Activated CD4-positive, alpha-beta T cell treated with anti-CD3 and anti-CD28 coated beads, Interleukin-2, amount 50 U/mL, for 24 hours (primary cell): ENCODE results near the gene PNCK.
"Not testable (repeated sequence)": the region's sequence is repeated elsewhere in the genome, so short reads cannot be mapped to it uniquely, and the experiment has no call there.

Experiments used
- DNase-seq, 2 donors: peaks; one replicate each; pipeline ENCODE4 v3.0.0-alpha.2; 2020; ENCODE audit warnings: low read depth in 1 of 2, low spot score in 1 of 2

Gene PNCK

DNA sequence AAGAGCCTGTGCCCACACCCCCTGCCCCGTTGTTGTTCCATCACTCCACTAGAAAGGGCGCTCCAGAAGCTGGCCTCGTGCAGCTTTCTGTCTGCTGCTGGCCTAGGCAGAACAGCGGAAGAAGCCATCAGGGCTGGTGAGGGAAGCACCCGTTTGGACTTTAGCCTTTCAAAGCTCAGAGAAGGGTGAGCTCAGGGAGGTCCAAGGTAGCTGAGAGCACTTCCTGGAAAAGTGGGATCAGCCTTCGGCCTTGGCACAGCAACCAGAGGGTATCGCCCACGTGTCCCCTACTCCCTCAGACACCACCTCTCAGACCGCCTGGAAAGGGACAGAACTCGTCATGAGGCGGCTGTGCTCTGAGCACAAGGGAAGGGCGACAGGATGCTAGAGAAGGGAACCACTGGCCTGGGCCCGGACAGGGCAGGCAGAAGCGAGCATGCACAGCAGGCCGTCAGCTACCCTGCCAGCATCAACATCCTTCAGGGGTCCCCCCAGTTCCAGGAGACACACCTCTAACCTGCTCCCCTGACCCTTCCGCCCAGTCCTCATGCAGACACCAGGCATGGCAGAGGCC lies 25.7 kb upstream of the PNCK start:
- DNase-seq: not testable (repeated sequence)

DNA sequence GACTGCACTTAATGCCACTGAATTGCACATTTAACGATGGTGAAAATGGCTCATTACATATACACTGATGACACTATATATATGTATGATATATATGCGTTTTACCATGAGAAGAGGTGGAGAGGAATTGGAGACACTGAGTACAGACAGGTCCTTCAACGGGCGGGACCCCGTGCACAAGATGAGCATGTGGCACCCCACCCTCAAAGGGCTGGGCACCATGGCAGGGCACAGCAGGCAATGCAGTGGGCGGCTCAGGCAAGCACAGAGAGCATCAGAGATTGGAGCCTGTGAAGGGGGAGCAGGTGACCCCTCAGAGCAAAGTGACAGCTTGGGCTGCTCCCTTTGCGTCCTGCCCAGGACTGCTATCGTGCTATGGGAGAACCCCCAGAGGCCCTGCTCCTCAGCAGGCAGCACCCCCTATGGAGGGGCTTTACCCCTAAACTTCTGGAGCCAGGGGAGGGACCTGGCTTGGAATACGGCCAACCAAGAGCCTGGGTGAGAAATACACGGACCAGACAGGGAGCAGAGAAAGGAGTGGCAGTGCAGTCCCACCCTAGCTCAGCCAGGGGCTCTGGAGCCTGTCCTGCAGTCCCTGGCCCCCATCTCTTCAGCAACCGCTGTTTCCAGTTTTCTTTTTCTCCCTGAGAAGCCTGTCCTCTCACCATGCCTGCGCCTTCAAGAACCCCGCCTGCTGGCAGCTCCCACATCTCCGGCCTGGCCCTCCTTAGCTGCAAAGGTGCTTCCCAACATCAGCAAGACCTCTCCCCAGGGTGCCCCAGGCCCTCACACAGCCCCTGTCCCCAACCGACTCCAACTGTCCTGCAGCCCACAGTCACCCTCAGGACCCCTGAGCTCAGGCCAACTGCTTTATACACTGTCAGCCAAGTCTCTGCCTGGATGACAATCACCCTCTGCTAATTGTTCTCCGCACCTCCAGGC lies 24.6 kb upstream of the PNCK start:
- no peak for DNase-seq

DNA sequence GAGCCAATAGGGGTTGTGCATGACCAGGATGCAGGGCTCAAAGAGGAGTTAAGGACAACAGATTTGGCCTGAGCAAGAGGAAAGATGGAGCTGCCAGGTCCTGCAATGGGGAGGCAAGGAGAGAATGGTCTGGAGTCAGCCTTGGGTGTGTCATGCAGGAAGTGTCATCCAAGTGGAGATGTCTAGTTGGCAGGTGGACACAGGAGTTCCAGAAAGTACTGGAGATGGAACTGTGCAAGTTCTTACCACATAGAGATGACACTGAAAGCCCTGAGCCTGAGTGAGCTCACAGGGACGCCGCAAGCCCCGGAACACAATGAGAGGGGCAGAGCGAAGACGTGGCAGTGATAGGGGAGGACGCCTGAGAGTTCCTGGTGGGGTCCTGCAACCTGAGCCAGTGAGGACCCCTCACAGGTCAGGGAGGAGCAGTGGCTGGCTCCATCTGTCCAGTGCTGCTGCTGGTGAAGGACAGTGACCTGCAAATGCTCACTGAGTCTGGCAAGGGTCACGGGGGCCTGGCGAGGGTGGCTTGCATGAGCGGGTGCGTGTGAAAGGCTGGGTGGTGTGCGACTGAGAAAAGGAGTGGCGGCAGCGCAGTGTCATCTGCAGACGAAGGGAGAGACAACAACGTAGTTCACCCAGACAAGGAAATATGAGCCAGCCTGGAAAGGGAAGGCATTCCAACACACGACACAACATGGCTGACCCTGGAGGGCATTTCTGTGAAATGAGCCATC lies 23.5 kb upstream of the PNCK start:
- DNase-seq: not testable (repeated sequence)

DNA sequence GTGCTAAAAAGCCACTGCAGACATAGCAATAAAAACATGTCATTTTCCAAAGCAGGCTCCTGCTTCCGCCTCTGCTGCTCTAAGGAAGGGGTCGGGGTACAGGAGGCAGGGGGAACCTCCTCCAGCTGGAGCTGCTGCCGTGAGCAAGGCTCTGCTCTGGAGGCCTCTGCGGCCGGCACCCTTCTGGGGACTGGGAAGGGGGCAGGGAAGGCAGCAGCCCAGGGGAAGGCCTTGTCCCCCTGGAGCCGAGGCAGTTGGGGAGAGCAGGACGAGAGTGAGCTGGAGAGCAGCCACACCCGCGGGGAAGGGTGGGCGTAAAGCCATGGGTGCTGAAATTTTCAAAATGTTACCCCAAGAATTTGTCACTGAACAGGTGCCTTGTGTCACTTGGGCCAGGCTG lies 22.9 kb upstream of the PNCK start:
- DNase-seq: not testable (repeated sequence)

DNA sequence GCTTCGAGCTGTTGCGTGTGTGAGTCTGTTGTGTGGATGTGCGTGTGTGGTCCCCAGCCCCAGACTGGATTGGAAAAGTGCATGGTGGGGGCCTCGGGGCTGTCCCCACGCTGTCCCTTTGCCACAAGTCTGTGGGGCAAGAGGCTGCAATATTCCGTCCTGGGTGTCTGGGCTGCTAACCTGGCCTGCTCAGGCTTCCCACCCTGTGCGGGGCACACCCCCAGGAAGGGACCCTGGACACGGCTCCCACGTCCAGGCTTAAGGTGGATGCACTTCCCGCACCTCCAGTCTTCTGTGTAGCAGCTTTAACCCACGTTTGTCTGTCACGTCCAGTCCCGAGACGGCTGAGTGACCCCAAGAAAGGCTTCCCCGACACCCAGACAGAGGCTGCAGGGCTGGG lies 22.5 kb upstream of the PNCK start:
- DNase-seq: no peak

DNA sequence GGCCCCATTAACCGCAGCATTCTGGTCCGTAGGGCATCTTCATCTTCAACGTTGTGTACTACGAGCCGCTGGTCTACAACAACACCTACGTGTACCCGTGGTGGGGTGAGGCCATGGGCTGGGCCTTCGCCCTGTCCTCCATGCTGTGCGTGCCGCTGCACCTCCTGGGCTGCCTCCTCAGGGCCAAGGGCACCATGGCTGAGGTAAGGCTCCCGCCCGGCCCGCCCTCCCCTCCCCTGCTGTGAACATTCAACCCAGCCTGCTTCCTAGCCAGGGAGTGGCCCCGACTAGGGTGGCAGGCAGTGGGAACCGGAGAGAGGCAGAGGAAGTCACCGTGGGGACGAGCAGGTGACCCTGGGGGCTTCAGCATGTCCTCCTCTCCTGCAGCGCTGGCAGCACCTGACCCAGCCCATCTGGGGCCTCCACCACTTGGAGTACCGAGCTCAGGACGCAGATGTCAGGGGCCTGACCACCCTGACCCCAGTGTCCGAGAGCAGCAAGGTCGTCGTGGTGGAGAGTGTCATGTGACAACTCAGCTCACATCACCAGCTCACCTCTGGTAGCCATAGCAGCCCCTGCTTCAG lies 21.2 kb upstream of the PNCK start:
- no peak for DNase-seq

DNA sequence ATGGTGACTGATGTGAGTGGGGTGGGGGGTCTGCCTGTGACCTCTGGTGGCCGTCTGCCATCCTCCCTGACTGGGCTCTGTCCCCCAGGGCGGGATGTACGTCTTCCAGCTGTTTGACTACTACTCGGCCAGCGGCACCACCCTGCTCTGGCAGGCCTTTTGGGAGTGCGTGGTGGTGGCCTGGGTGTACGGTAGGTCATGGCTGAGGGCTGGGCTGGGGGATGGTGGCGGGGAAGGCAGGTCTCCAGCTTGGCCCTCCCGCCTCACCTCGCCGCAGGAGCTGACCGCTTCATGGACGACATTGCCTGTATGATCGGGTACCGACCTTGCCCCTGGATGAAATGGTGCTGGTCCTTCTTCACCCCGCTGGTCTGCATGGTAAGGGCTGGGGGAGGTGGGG lies 20.6 kb upstream of the PNCK start:
- DNase-seq: not testable (repeated sequence)

DNA sequence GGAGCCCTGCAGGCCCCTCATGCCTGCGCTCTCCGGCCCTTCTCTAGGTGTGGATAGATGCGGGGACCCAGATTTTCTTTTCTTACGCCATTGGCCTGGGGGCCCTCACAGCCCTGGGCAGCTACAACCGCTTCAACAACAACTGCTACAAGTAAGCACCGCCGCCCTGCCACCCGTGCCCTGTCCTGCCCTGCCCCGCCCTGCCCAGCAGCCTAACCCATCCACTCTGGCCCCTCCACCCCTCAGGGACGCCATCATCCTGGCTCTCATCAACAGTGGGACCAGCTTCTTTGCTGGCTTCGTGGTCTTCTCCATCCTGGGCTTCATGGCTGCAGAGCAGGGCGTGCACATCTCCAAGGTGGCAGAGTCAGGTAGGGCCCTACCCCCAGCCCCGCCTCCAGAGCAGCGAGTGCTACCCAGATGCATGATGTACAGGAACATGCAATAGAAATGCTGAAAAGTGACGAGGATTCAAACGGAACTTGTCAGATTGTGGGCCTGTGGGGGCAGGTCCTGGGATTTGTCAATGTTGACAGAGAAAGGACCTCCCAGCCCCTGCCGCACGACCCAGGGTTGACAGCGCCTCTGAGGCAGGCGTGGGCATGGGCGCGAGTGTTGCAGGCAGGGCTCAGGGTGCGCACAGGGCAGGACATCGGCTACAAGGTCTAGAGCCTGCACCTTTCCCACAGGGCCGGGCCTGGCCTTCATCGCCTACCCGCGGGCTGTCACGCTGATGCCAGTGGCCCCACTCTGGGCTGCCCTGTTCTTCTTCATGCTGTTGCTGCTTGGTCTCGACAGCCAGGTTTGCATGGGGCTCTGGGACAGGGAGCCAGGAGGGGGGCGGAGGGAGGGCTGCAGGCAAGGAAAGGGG lies 19.8 kb upstream of the PNCK start:
- no peak for DNase-seq

DNA sequence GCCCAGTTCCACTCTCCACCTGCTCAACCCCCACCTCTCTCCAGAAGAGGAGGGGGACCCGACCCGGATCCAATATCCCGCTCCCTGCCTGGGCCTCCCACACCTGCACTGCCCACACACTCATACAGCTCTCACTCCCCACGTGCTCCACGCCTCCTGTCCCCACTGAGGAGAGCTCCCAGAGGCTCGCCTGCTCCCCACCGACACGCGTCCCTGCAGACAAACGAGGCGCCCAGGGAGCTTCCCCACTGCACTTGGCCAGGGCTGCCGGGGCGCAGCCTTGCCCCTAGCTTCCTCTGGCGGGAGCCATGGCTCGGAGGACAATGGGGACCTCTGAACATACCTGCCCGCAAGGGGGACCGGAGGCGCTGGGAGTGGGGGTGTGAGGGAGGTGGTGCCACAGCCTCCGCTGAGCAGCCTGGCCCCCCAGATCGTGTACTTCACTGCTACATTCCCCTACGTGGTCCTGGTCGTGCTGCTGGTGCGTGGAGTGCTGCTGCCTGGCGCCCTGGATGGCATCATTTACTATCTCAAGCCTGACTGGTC lies 19.1 kb upstream of the PNCK start:
- no peak for DNase-seq

DNA sequence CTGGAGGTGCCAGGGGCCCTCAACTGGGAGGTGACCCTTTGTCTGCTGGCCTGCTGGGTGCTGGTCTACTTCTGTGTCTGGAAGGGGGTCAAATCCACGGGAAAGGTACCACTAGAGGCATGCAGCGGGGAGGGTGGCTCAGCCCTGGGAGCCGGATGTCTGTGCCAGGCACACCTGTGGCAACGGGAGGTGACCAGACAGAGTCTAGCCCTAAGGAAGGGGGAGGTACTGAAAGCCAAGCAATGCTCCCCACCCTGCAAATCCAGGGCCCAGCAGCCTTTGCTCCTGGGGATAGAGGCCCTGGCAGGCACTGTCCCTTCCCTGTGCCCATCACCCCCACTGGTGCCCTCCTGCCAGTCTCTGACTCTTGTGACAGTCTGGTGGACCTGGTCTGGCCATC lies 18.4 kb upstream of the PNCK start:
- DNase-seq: no peak

DNA sequence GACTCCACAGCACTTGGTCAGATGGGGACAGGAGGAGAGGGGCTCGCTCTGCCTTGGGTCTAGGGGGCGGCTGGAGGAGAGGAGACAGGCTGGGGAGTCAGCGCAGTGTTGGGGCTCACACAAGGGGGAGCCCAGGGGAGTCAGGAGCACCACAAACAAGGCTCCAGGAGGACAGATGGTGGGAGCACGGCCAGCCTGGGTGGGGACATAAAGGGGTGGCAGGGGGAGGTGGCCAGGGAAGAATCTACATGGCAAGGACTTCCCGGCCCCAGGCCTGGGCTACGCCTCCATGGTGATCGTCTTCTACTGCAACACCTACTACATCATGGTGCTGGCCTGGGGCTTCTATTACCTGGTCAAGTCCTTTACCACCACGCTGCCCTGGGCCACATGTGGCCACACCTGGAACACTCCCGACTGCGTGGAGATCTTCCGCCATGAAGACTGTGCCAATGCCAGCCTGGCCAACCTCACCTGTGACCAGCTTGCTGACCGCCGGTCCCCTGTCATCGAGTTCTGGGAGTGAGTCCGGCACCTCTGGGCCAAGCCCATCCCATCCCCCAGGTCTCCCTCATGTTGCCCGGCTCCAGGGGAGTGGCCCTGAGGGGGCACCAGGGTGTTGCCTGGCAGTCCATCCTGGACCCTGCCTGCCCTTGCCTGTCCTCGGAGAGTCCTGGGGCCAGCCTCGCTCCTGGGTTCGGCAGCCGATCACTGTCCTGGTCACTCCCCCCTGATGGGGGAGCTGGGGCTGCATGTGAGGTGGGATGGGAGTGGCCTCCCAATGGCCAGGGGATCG lies 17.6 kb upstream of the PNCK start:
- DNase-seq: not testable (repeated sequence)

DNA sequence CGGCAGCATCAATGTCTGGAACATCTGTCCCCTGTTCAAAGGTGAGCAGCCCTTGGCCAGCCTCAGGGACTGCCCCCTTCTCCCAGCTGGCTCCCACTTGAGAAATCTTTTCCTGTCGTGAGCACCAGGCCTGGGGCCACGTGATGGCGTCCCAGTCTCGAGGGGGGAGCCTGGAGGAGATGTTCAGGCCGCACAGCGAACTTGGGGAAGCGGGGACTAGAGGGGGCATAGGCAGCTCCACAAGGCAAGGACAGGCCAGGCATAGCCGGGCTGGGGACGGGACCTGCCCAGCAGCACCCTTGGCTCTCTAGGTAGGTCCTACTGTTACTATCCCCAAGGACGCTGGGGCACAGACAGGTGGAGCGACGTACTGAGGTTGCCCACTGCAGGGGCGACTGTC lies 16.9 kb upstream of the PNCK start:
- no peak for DNase-seq

DNA sequence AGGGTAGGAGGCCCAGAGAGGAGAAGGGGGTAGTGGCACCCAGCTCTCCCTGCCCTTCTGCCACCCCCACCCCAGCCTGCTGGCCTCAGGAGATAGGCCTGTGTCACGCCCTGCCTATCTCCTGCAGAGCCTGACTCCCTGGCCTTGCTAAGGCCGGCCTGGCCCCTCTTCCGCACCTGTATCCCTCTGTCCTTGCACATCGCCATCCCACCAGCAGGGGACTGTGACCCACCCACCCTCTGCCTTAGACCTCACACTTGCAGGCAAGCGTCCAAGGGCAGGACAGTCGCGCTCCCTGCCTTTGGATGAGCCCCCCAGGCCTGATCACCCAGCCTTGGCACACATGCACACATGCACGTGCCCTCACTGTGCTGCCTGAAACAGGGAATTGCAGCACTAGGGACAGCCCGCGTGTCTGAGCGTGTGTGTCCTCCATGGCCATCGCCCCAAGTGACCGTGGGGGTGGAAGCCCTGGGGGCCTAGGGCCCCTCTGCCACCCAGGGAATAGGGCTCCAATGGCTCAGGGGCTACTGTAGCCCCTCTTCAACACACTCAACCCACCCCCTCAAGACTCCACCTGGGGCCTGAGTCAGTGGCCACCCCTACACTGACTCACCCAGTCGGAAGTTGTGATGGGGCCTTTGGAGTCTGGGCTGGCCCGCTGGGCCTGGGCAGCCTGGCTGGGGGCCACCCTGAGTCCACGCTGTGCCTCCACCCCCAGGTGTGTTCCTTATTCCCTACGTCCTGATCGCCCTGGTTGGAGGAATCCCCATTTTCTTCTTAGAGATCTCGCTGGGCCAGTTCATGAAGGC lies 16.2 kb upstream of the PNCK start:
- no peak for DNase-seq

DNA sequence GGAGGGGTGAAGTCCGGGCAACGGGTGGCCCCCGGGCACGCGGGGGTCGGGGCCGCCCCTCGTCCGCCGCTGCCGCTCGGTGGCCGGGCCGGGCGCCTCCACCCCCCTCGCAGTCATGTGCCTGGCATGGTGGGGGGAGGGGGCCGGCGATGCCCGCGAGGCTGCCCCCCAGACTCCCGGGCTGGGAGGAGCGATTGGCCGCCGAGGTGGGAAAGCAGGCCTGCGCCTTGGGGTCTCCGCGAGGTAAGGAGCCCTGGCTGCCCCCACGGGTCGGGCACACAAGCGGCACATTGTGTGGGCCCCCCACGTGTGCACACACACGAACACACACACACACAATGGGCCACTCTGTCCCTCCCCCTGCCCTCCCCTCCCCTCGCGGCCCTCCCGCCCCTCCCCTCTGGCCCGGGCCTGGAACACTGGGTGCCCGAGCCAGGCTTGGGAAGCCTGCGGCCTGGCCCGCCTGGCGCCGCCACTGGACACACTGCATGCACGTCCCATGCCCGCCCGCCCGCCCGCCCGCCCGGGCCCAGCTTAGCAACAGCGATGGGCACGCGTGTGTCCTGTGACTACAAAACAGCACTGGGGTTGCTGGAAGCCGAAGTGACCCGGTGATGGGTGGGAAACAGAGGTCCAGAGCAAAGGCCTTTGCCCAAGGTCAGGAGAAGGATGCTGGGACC lies 15.4 kb upstream of the PNCK start:
- DNase-seq: no peak

DNA sequence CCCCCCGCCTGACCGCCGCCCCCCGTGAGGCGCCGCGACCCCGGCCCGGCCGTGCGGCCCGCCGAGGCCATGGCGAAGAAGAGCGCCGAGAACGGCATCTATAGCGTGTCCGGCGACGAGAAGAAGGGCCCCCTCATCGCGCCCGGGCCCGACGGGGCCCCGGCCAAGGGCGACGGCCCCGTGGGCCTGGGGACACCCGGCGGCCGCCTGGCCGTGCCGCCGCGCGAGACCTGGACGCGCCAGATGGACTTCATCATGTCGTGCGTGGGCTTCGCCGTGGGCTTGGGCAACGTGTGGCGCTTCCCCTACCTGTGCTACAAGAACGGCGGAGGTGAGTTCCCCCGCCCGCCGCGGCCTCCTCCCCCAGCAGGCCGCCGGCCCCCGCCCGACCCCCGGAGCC lies 14.9 kb upstream of the PNCK start:
- no peak for DNase-seq

DNA sequence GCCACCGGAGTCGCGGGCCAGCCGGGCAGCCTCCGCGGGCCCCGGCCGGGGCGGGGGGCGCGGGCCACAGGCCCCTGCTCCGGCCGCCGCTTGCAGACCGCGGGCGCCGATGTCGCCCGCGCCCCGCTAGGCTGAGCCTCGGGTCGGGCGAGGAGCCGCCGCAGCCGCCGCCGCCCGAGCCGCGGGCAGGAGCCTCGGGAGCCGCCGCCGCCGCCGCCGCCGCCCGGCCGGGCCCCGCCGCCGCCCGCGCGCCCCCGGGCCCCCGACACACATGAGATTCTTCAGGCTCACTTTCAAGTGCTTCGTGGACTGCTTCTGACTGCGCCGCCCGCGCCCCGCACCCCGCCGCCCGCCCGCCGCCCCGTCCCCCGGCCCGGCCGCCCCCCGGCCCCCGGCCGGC lies 14.5 kb upstream of the PNCK start:
- no peak for DNase-seq

DNA sequence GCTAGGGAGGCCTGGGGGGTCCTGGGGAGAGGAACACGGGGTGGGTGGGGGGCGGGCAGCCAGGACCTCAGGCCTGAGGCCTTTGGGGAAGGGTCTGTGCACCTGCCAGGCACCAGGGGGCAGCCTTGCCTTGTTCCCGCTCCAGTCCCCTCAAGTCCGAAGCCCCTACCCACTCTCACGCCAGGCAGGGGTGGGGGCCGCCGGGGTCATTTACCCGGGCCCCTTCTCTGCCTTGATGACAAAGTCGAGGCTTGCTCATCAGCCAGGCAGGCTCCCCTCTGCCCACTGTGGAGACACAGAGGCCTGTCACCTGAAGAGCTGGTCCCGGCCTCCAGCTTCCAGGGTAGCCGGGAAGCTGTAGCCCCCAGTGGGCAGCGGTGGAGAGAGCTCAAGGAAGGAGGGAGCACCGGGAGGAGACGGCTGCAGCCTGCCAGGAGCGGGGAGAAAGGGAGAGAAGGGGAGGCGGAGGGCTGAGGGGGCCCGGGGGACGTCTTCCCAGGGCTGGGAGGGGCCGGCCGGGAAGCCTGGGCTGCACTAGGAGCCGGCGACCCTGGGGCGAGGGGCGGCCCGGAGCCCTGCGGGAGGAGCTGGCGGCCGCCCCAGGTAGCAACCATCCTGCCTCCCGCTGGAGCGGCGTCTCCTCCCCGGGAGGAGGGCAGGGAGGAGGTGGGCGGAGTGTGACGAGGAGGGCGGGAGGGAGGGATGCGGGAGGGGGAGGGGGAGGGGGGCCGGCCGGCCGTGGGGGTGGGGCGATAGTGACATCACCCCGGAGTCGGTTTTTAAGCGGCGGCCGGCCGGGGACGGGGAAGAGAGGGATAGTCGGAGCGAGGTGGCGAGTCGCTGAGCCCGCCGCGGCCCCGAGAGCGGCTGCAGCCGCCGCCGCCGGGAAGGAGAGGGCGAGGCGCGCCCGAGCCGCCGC lies 13.8 kb upstream of the PNCK start, which contains the start of gene SLC6A8:
Gene SLC6A8, plus strand, starts transcription at position 806 of the 919 bp plus-strand sequence. CDS start 649 bp downstream, outside the sequence.
- peak in 1 of 2 donors; percentile 2 for DNase-seq
